H1 (cell line): ENCODE data around the gene SIRT3. TPM values are rescaled to one million over a fixed set of nuclear protein-coding genes. Genes with fewer than 3 reads are reported as not detected.

Source experiments
- CTCF ChIA-PET: fragments of 300-600 bp; sonication (Branson Sonifier 250); formaldehyde crosslinking; loops from one replicate; lab custom pipeline; 2021; ENCODE audit not compliant: partially characterized antibody; lab: Charles Lee
- POLR2A ChIA-PET: fragments of 300-600 bp; sonication (Branson Sonifier 250); formaldehyde crosslinking; loops from one replicate; lab custom pipeline; 2021; ENCODE audit warnings: inconsistent platforms; ENCODE audit not compliant: partially characterized antibody; lab: Charles Lee
- DNase-seq, 2 experiments: peaks; one replicate each; pipeline versions ENCODE4 v3.0.0 to v3.0.0-alpha.2; 2010 to 2022; ENCODE audit warnings: low spot score in 2 of 2, low read depth in 1 of 2, mixed read lengths in 1 of 2
- FAIRE-seq: peaks from 2 replicates; lab custom pipeline; 2011; peaks lifted over from hg19 to GRCh38; lab: Jason Lieb, UNC
- H2AFZ ChIP-seq: 2 replicates; pipeline ENCODE4 v1.8.1; 2012; ENCODE audit warnings: low read length, inconsistent platforms
- H2AK5ac ChIP-seq: 2 replicates; pipeline ENCODE4 v1.6.1; 2013; ENCODE audit warnings: low read depth, low read length
- H2BK120ac ChIP-seq: replicated peaks from 2 replicates; pipeline ENCODE3; 2013; ENCODE audit warnings: low read depth, low read length, inconsistent platforms
- H2BK12ac ChIP-seq: 2 replicates; pipeline ENCODE4 v1.6.1; 2013; ENCODE audit warnings: low read depth, low read length
- H2BK15ac ChIP-seq: 2 replicates; pipeline ENCODE4 v1.6.1; 2013; ENCODE audit warnings: low read length
- H2BK20ac ChIP-seq: 2 replicates; pipeline ENCODE4 v1.6.1; 2013; ENCODE audit warnings: low read length
- H2BK5ac ChIP-seq: 2 replicates; pipeline ENCODE4 v1.6.1; 2013; ENCODE audit warnings: low read depth, low read length
- H3K14ac ChIP-seq: 2 replicates; pipeline ENCODE4 v1.6.1; 2013; ENCODE audit warnings: inconsistent platforms; ENCODE audit not compliant: insufficient read length
- H3K18ac ChIP-seq: 2 replicates; pipeline ENCODE4 v1.6.1; 2013; ENCODE audit warnings: low read length; ENCODE audit errors: extremely low read depth
- H3K23ac ChIP-seq: 2 replicates; pipeline ENCODE4 v1.6.1; 2013; ENCODE audit warnings: inconsistent platforms; ENCODE audit not compliant: insufficient read length
- H3K23me2 ChIP-seq: 2 replicates; pipeline ENCODE4 v1.6.1; 2013; ENCODE audit warnings: low read depth, low read length
- H3K27ac ChIP-seq: 2 replicates; pipeline ENCODE4 v1.6.1; 2011; ENCODE audit warnings: low read depth, low read length, inconsistent platforms
- H3K27me3 ChIP-seq, 4 experiments: replicated peaks in 1 of 4; 1 replicate in 1 of 4; 2 replicates in 3 of 4; pipeline versions ENCODE4 v1.6.1 to v1.8.1; 2011 to 2013; ENCODE audit warnings: low read length in 3 of 4, mild to moderate bottlenecking in 3 of 4, inconsistent platforms in 2 of 4, mixed read lengths in 2 of 4, moderate library complexity in 1 of 4; ENCODE audit not compliant: control insufficient read depth in 3 of 4, insufficient read depth in 3 of 4; ENCODE audit errors: extremely low read depth in 1 of 4
- H3K36me3 ChIP-seq, 4 experiments: 2 replicates each; pipeline versions ENCODE4 v1.6.1 to v1.8.1; 2011 to 2013; ENCODE audit warnings: mild to moderate bottlenecking in 4 of 4, low read length in 3 of 4, moderate library complexity in 2 of 4, control low read depth in 1 of 4, inconsistent platforms in 1 of 4; ENCODE audit not compliant: insufficient read depth in 4 of 4, control insufficient read depth in 2 of 4
- H3K4ac ChIP-seq: replicated peaks from 2 replicates; pipeline ENCODE3; 2013; ENCODE audit warnings: low read length, low read depth, mixed read lengths, inconsistent platforms; ENCODE audit not compliant: insufficient read length
- H3K4me1 ChIP-seq, 4 experiments: replicated peaks in 1 of 4; 1 replicate in 1 of 4; 2 replicates in 3 of 4; pipeline versions ENCODE4 v1.6.1 to v1.8.1; 2011 to 2013; ENCODE audit warnings: low read length in 3 of 4, inconsistent platforms in 2 of 4, mixed read lengths in 1 of 4; ENCODE audit not compliant: insufficient read depth in 4 of 4, control insufficient read depth in 3 of 4
- H3K4me2 ChIP-seq, 2 experiments: 2 replicates each; pipeline versions ENCODE4 v1.6.1 to v1.8.1; 2011 to 2013; ENCODE audit warnings: low read depth in 2 of 2, low read length in 2 of 2, control low read depth in 1 of 2, inconsistent platforms in 1 of 2, mild to moderate bottlenecking in 1 of 2; ENCODE audit not compliant: insufficient read depth in 1 of 2
- H3K4me3 ChIP-seq, 4 experiments: fragments of 200-600, 300-600 bp in 1 of 4; sonication (generic), shearing (Covaris generic), sonication (Bioruptor Twin) in 1 of 4; 2 replicates each; pipeline versions ENCODE4 v1.5.1 to v1.8.1; 2011 to 2016; ENCODE audit warnings: low read length in 4 of 4, low read depth in 3 of 4, control low read depth in 2 of 4, inconsistent platforms in 2 of 4, mild to moderate bottlenecking in 2 of 4, mixed read lengths in 1 of 4, moderate library complexity in 1 of 4; ENCODE audit not compliant: insufficient read depth in 2 of 4; ENCODE audit errors: extremely low read depth in 1 of 4
- H3K56ac ChIP-seq: replicated peaks from 2 replicates; pipeline ENCODE3; 2013; ENCODE audit warnings: low read depth, mild to moderate bottlenecking, mixed read lengths, low read length, inconsistent platforms; ENCODE audit not compliant: insufficient read length
- H3K79me1 ChIP-seq: 2 replicates; pipeline ENCODE4 v1.6.1; 2013; ENCODE audit warnings: low read depth, low read length, control low read depth
- H3K79me2 ChIP-seq, 2 experiments: 2 replicates each; pipeline versions ENCODE4 v1.6.1 to v1.8.1; 2012 to 2013; ENCODE audit warnings: low read length in 2 of 2, mild to moderate bottlenecking in 2 of 2, inconsistent platforms in 1 of 2; ENCODE audit not compliant: insufficient read depth in 2 of 2, control insufficient read depth in 1 of 2
- H3K9ac ChIP-seq, 4 experiments: replicated peaks in 1 of 4; 1 replicate in 1 of 4; 2 replicates in 3 of 4; pipeline versions ENCODE4 v1.6.1 to v1.8.1; 2011 to 2013; ENCODE audit warnings: low read depth in 3 of 4, low read length in 3 of 4, control low read depth in 2 of 4, mild to moderate bottlenecking in 2 of 4, moderate library complexity in 2 of 4, inconsistent platforms in 1 of 4; ENCODE audit errors: extremely low read depth in 1 of 4
- H3K9me3 ChIP-seq, 2 experiments: 2 replicates each; pipeline versions ENCODE4 v1.6.1 to v1.8.1; 2012 to 2013; ENCODE audit warnings: mild to moderate bottlenecking in 2 of 2, moderate library complexity in 2 of 2, control low read depth in 1 of 2, inconsistent platforms in 1 of 2, low read depth in 1 of 2, low read length in 1 of 2, mixed read lengths in 1 of 2; ENCODE audit not compliant: insufficient read depth in 2 of 2
- H4K20me1 ChIP-seq, 2 experiments: replicated peaks in 1 of 2; 2 replicates each; pipeline versions ENCODE3 to v1.8.1; 2011 to 2013; ENCODE audit warnings: inconsistent platforms in 2 of 2, low read length in 2 of 2, mild to moderate bottlenecking in 1 of 2; ENCODE audit not compliant: insufficient read depth in 2 of 2, control insufficient read depth in 1 of 2
- H4K5ac ChIP-seq: 2 replicates; pipeline ENCODE4 v1.6.1; 2013; ENCODE audit warnings: low read length, low read depth, mixed read lengths, inconsistent platforms; ENCODE audit not compliant: insufficient read length
- H4K8ac ChIP-seq: 2 replicates; pipeline ENCODE4 v1.8.0; 2013; ENCODE audit warnings: mild to moderate bottlenecking, moderate library complexity, low read length, inconsistent platforms; ENCODE audit not compliant: insufficient read depth; ENCODE audit errors: extremely low read depth
- H4K91ac ChIP-seq: replicated peaks from 2 replicates; pipeline ENCODE3; 2013; ENCODE audit warnings: low read length, mixed read lengths, inconsistent platforms; ENCODE audit not compliant: insufficient read length
- CEBPB ChIP-seq: IDR thresholded peaks from 2 replicates; pipeline ENCODE4 v1.6.1; 2012; ENCODE audit warnings: low read depth, low read length
- TAF7 ChIP-seq: optimal IDR thresholded peaks from 2 replicates; pipeline ENCODE3; 2011; ENCODE audit warnings: low read depth, mild to moderate bottlenecking, inconsistent platforms, low read length, moderate library complexity, borderline replicate concordance
- ZNF274 ChIP-seq: IDR thresholded peaks from 2 replicates; pipeline ENCODE4 v1.7.0; 2012; ENCODE audit warnings: low read length, borderline replicate concordance; ENCODE audit errors: extremely low read depth
- WGBS, 2 experiments: shearing (Covaris generic) in 1 of 2; methylation state at CpG; one replicate each; pipeline versions ENCODE4 v1.1.6 to v1.1.7; 2013 to 2015; ENCODE audit warnings: low lambda C conversion rate in 2 of 2, mixed read lengths in 2 of 2, inconsistent platforms in 1 of 2, low coverage in 1 of 2, missing lambda C conversion rate in 1 of 2; ENCODE audit not compliant: insufficient replicate concordance in 2 of 2, insufficient coverage in 1 of 2, insufficient read length in 1 of 2; ENCODE audit errors: extremely low coverage in 1 of 2, missing lambda C conversion rate in 1 of 2; 5-methylcytosine and 5-hydroxymethylcytosine counted together
- polyA plus RNA-seq, 7 experiments: library from polyadenylated mRNA; depleted of rRNA in 3 of 7; stranded (reverse) in 5 of 7; unstranded in 2 of 7; fragments of >200 nt in 5 of 7; fragments of 200-250 nt in 2 of 7; gene quantifications; 1 replicate in 5 of 7; 2 replicates in 1 of 7; 4 replicates in 1 of 7; pipeline versions ENCODE4 v1.2.1 to v1.2.3, GENCODE V29; 2011 to 2013; ENCODE audit warnings: missing spikeins in 2 of 7, mixed read lengths in 2 of 7
- total RNA-seq: library from RNA; stranded (reverse); fragmentation: NEBNext Ultra II Directional; extraction: Animal tissue kit (Norgen Biotek cat#: 25700); gene quantifications from 2 replicates; pipeline ENCODE4 v1.2.1, GENCODE V29; 2021

The SIRT3 gene
- total and polyA plus RNA-seq, 2 of the 8 experiments (the other 6 are each of a cell fraction or from before 2014, with no cell fraction given) = 14.3 to 21.6 TPM

DNA sequence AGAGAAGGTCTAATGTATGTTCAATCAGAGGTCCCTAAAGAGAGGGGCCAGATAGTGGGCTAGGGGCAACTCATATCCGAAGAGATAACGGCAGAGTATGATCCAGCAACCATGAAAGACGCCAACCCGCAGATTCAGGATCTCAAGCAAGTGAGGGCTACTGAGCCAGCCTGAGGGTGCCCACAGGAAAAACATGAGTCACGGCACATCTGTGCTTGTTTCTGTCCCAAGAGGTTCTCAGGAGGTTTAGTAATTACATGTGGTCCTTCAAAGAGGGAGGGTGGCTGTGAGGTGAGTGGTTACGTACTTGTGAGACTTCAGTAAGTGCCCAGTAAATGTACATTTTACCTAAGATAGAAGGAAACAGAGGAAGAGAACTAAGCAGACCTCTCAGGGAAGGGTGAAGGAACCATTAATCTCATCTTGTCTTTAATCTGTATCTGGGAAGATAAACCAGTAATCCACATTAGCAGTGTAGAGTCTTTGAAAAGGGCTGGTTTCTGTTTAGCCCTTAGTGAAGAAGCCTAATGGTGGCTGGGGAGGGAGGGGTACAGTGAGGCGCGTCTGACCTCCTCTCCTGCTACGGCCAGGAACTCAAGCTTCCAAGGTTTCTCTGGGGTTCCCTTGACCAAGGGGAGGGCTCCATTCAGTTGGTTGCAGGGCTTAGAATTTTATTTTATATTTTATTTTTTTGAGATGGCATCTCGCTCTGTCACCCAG lies 10.2 kb downstream of the SIRT3 start:
- no peak for FAIRE-seq
- DNase-seq = no peak
- CTCF ChIA-PET = interaction anchor here (1.6 to 2.2 kb wide), 2 partner anchors 108 to 138 kb away, joined by 3 to 8 read pairs; no protein-coding TSS in a partner anchor

More for the DNA sequence above, 10.2 kb downstream of the SIRT3 start:
- Histone ChIP-seq H2BK15ac (no peak overlapping the region), H3K4me1 (no peaks in the 10 kb centered on the region), H3K56ac (no peak overlapping the region), H3K9me3 (no peaks in the 10 kb centered on the region), H2AK5ac (no peak overlapping the region), H4K8ac (no peak overlapping the region), H2BK12ac (no peak overlapping the region), H3K27me3 (no peaks in the 10 kb centered on the region), H2BK120ac (no peak overlapping the region), H3K23me2 (no peaks in the 10 kb centered on the region), H3K23ac (no peak overlapping the region), H2BK20ac (no peak overlapping the region), H3K14ac (no peak overlapping the region), H3K18ac (no peak overlapping the region), H3K4ac (no peak overlapping the region), H4K5ac (no peak overlapping the region), H3K4me3 (no peak overlapping the region), H4K20me1 (no peaks in the 10 kb centered on the region), H3K4me2 (no peak overlapping the region), H3K36me3 (no peaks in the 10 kb centered on the region; a peak in 2 of 8 replicates), H3K9ac (no peak overlapping the region), H3K79me1 (no peaks in the 10 kb centered on the region; the same call in 1 of the 2 replicates), H2AFZ (no peak overlapping the region), H3K79me2 (peaks cover 0 to 7% of the 10 kb centered on the region in 2 experiments; a peak in 1 of 4 replicates), H2BK5ac (no peak overlapping the region), H3K27ac (no peak overlapping the region), H4K91ac (no peak overlapping the region)
- POLR2A ChIA-PET = interaction anchor here (0.6 to 1.9 kb wide), 2 partner anchors 51 to 307 kb away, joined by 3 read pairs; no protein-coding TSS in a partner anchor
- no peak for TF ChIP-seq CEBPB
- no peak for TF ChIP-seq ZNF274
- TF ChIP-seq TAF7 = no peak
- WGBS, 2 experiments = 92% methylated on average over 10 of the region's 10 CpGs; no CpG with 5 or more reads in 1 of the 2 experiments
